Large intestine (tissue), 3 donors: Measurements from ENCODE around the gene ZKSCAN4. TPM values are rescaled to one million over a fixed set of nuclear protein-coding genes. Genes with fewer than 3 reads are reported as not detected.

Experiments
- DNase-seq, 2 donors: peaks; one replicate each; pipeline versions ENCODE4 v3.0.0 to v3.0.0-alpha.2; 2013
- H3K27ac ChIP-seq: one replicate; pipeline ENCODE4 v1.5.1; 2013; ENCODE audit warnings: low read length
- H3K27me3 ChIP-seq: 2 replicates; pipeline ENCODE4 v1.6.1; 2013; ENCODE audit warnings: low read length; ENCODE audit not compliant: control insufficient read depth, insufficient read depth
- H3K36me3 ChIP-seq: 2 replicates; pipeline ENCODE4 v1.6.1; 2013; ENCODE audit warnings: low read length; ENCODE audit not compliant: control insufficient read depth, insufficient read depth
- H3K4me1 ChIP-seq: one replicate; pipeline ENCODE4 v1.6.1; 2013; ENCODE audit warnings: low read length; ENCODE audit not compliant: control insufficient read depth, insufficient read depth
- H3K4me3 ChIP-seq: one replicate; pipeline ENCODE4 v1.5.1; 2013; ENCODE audit warnings: low read length
- H3K9me3 ChIP-seq: one replicate; pipeline ENCODE4 v1.6.1; 2013; ENCODE audit warnings: mild to moderate bottlenecking, low read depth, low read length, moderate library complexity; ENCODE audit not compliant: control insufficient read depth
- WGBS: methylation state at CpG from one replicate; pipeline ENCODE4 v1.1.5; 2013; ENCODE audit warnings: low lambda C conversion rate; ENCODE audit not compliant: insufficient coverage; 5-methylcytosine and 5-hydroxymethylcytosine counted together
- polyA plus RNA-seq: library from polyadenylated mRNA; unstranded; fragments of 120-200 nt; gene quantifications from one replicate; pipeline ENCODE4 v1.2.1, GENCODE V29; 2013

The ZKSCAN4 gene
- polyA plus RNA-seq, 1 donor, result 7.8 TPM

GRCh38 chr6:28269492-28269891 is 17.4 kb upstream of the ZKSCAN4 start:
- no peaks in the 10 kb centered on the region for H3K27me3 ChIP-seq
- H3K27ac ChIP-seq, result no peak overlapping the region
- peaks cover 3% of the 10 kb centered on the region for H3K4me1 ChIP-seq
- peaks cover 29% of the 10 kb centered on the region for H3K36me3 ChIP-seq
- H3K4me3 ChIP-seq, result no peak overlapping the region
- H3K9me3 ChIP-seq, result no peaks in the 10 kb centered on the region
- no peak for DNase-seq

GRCh38 chr6:28267695-28268059 is 15.6 kb upstream of the ZKSCAN4 start:
- 0% methylated on average over 1 of the region's 1 CpG for WGBS
- DNase-seq, result no peak
- peak overlapping the region; percentile 85 for H3K27ac ChIP-seq
- peaks cover 3% of the 10 kb centered on the region for H3K27me3 ChIP-seq
- peak overlapping the region; percentile 76 for H3K4me3 ChIP-seq
- no peaks in the 10 kb centered on the region for H3K9me3 ChIP-seq
- H3K36me3 ChIP-seq, result peaks cover 13% of the 10 kb centered on the region
- peaks cover 3% of the 10 kb centered on the region for H3K4me1 ChIP-seq

DNA sequence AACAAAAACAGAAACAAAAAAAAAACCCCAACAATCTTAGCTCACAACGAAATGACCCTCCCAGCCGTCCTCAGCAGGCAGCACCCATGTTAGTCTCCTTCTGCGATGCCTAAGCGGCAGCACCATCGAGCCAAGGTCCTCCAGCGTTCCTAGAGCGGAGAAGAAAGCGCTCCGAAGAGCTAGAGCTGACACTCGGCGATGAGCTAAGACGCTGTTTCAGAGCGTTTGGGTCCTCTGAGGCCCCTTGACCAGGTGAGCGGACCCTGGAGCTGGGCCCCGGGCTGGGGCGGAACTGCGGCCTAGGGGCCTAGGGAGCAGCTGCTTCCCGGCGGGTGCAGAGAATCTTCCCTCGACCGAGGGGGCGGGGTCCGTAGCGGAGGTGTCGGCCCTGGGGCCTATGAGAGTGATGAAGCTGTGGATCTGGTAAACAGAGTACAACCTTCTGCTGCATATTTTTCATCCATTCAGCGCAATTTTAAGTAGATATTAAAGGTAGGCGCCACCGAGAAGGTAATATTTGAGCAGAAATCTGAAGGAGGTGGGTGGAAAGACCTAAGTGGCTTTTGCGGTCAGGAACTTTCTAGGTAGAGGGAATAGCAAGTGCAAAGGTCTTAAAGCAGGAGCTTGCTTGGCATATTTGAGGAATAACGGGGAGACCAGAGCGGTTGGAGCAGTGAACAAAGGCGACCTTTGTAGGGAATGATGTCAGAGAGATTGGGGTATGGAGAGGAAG is 15.1 kb upstream of the ZKSCAN4 start, which contains the start of gene ZSCAN26:
Gene ZSCAN26, plus strand, starts transcription at position 182 of the 733 bp plus-strand sequence. CDS start 4,777 bp downstream, outside the sequence.
- H3K9me3 ChIP-seq, result no peaks in the 10 kb centered on the region
- peaks cover 7% of the 10 kb centered on the region for H3K36me3 ChIP-seq
- peak; percentile 86 to 96 for DNase-seq
- H3K27me3 ChIP-seq, result peaks cover 8% of the 10 kb centered on the region
- H3K27ac ChIP-seq, result peak within 1 kb of the TSS; percentile 85
- 0% methylated on average over 5 of the region's 32 CpGs for WGBS
- H3K4me1 ChIP-seq, result peaks cover 3% of the 10 kb centered on the region
- H3K4me3 ChIP-seq, result peak within 1 kb of the TSS; percentile 76

GRCh38 chr6:28266563-28266961 is 14.5 kb upstream of the ZKSCAN4 start:
- Histone ChIP-seq H3K36me3 (peaks cover 3% of the 10 kb centered on the region), H3K27ac (peak overlapping the region; percentile 85), H3K4me1 (peaks cover 3% of the 10 kb centered on the region), H3K27me3 (peaks cover 12% of the 10 kb centered on the region), H3K4me3 (peak overlapping the region; percentile 76), H3K9me3 (no peaks in the 10 kb centered on the region)
- no peak for DNase-seq
- WGBS, result 20% methylated on average over 4 of the region's 5 CpGs

GRCh38 chr6:28264834-28265401 is 12.8 kb upstream of the ZKSCAN4 start:
- DNase-seq, result no peak
- no peak overlapping the region for H3K4me3 ChIP-seq
- peaks cover 4% of the 10 kb centered on the region for H3K9me3 ChIP-seq
- H3K4me1 ChIP-seq, result peaks cover 3% of the 10 kb centered on the region
- H3K36me3 ChIP-seq, result no peaks in the 10 kb centered on the region
- WGBS, result 25% methylated on average over 2 of the region's 4 CpGs
- H3K27me3 ChIP-seq, result peaks cover 17% of the 10 kb centered on the region
- H3K27ac ChIP-seq, result no peak overlapping the region

DNA sequence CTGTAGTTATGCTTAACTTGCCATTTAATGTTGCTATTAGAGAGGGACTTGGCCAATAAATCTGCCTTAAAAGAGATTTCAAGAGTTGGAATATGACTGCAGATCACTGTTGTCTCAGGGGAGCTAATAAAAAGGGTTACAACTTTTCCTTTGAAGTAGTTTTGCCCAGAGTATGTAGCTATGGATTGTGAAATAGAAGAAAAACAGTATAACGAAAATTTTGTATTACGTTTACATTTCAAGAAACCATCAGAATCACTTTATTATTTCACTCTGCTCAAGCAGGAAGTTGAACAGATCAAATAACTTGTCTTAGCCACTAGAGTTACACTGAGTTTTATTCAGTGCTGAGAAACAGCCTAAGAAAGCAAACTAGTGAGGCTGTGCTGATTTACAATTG is 11.9 kb upstream of the ZKSCAN4 start:
- peaks cover 13% of the 10 kb centered on the region for H3K9me3 ChIP-seq
- H3K4me1 ChIP-seq, result peaks cover 3% of the 10 kb centered on the region
- no peak overlapping the region for H3K27ac ChIP-seq
- DNase-seq, result no peak
- no peak overlapping the region for H3K4me3 ChIP-seq
- WGBS, result no CpG with 5 or more reads among the region's 2 CpGs
- H3K27me3 ChIP-seq, result peaks cover 25% of the 10 kb centered on the region
- H3K36me3 ChIP-seq, result no peaks in the 10 kb centered on the region

- Histone ChIP-seq H3K4me3 (peak within 1 kb of the TSS; percentile 31), H3K27ac (no peak within 1 kb of the TSS), H3K9me3 (peaks cover 13% of the 10 kb centered on the region), H3K27me3 (peaks cover 38% of the 10 kb centered on the region), H3K36me3 (no peaks in the 10 kb centered on the region), H3K4me1 (no peaks in the 10 kb centered on the region)
- peak; percentile 55 to 72 for DNase-seq
- 52% methylated on average over 8 of the region's 58 CpGs for WGBS
Observed at GRCh38 chr6:28258877-28259777, 7.1 kb upstream of the ZKSCAN4 start, which contains the start of gene NKAPL. Gene NKAPL (plus strand): TSS chr6:28259297. CDS start chr6:28259372, 75 bp downstream.

DNA sequence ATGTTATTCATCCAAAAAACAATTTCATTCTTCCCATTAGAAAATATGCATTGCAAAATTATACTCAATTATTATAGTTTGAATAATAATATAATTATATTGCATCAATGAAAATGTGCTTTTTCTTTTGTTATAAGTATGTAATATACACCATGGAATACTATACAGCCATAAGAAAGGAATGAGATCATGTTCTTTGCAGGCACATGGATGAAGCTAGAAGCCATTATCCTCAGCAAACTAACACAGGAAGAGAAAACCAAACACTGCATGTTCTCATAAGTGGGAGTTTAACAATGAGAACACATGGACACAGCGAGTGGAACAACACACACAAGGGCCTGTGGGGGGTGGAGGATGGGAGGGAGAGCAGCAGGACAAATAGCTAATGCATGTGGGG is 5.0 kb upstream of the ZKSCAN4 start:
- H3K4me3 ChIP-seq, result no peak overlapping the region
- DNase-seq, result no peak
- peaks cover 33% of the 10 kb centered on the region for H3K27me3 ChIP-seq
- H3K9me3 ChIP-seq, result peaks cover 13% of the 10 kb centered on the region
- H3K27ac ChIP-seq, result no peak overlapping the region
- WGBS, result no CpG with 5 or more reads among the region's 1 CpG
- no peaks in the 10 kb centered on the region for H3K36me3 ChIP-seq
- H3K4me1 ChIP-seq, result peaks cover 5% of the 10 kb centered on the region

GRCh38 chr6:28254121-28254519 is 2.1 kb upstream of the ZKSCAN4 start:
- Histone ChIP-seq H3K4me1 (peaks cover 9% of the 10 kb centered on the region), H3K36me3 (peaks cover 2% of the 10 kb centered on the region), H3K4me3 (no peak overlapping the region), H3K27me3 (peaks cover 18% of the 10 kb centered on the region), H3K9me3 (peaks cover 1% of the 10 kb centered on the region), H3K27ac (no peak overlapping the region)
- WGBS, result no CpG with 5 or more reads among the region's 1 CpG
- DNase-seq, result no peak

GRCh38 chr6:28251661-28252008 is 434 bp downstream of the ZKSCAN4 start:
- H3K4me1 ChIP-seq, result peaks cover 9% of the 10 kb centered on the region
- H3K36me3 ChIP-seq, result peaks cover 16% of the 10 kb centered on the region
- DNase-seq, result no peak
- peak overlapping the region; percentile 86 for H3K4me3 ChIP-seq
- peak overlapping the region; percentile 43 for H3K27ac ChIP-seq
- no CpG with 5 or more reads among the region's 25 CpGs for WGBS
- H3K9me3 ChIP-seq, result no peaks in the 10 kb centered on the region
- H3K27me3 ChIP-seq, result peaks cover 11% of the 10 kb centered on the region
